Measurements from ENCODE around the gene ACTR3. TPM values are rescaled to one million over a fixed set of nuclear protein-coding genes. Genes with fewer than 3 reads are reported as not detected.
"Not testable (repeated sequence)": the region's sequence is repeated elsewhere in the genome, so short reads cannot be mapped to it uniquely, and the experiment has no call there.

ACTR3 gene
- 173 TPM for total RNA-seq

GRCh38 chr2:113889471-113890252 lies at the start of gene ACTR3:
ACTR3 (plus strand) TSS chr2:113890089; CDS start chr2:113890280, 191 bp downstream.
- intact Hi-C loops (cut with DNase I), result loop anchor here (10.0 kb wide), 1 partner anchor 125 kb away; no protein-coding TSS in a partner anchor
- peak; percentile 99 for DNase-seq (ENCODE audit: low spot score)
- peak; percentile 98 for ATAC-seq

- DNase-seq (ENCODE audit: low spot score) (no peak), ATAC-seq (no peak)
- intact Hi-C loops (cut with DNase I), result no loop called here
Observed at GRCh38 chr2:113840518-113840917, 49.4 kb upstream of the ACTR3 start.

- DNase-seq (ENCODE audit: low spot score) (no peak), ATAC-seq (no peak)
- intact Hi-C loops (cut with DNase I), result no loop called here
Observed at GRCh38 chr2:113842919-113843736, 46.8 kb upstream of the ACTR3 start.

GRCh38 chr2:113843737-113844050 lies 46.2 kb upstream of the ACTR3 start:
- ATAC-seq; intact Hi-C loops (cut with DNase I); DNase-seq (ENCODE audit: low spot score): not testable (repeated sequence)

GRCh38 chr2:113845261-113845660 lies 44.6 kb upstream of the ACTR3 start:
- DNase-seq (ENCODE audit: low spot score) (no peak), ATAC-seq (no peak)
- intact Hi-C loops (cut with DNase I), result no loop called here

GRCh38 chr2:113845796-113846195 lies 44.1 kb upstream of the ACTR3 start:
- DNase-seq (ENCODE audit: low spot score); ATAC-seq; intact Hi-C loops (cut with DNase I): not testable (repeated sequence)

- no peak for DNase-seq (ENCODE audit: low spot score)
- no peak for ATAC-seq
- intact Hi-C loops (cut with DNase I), result no loop called here
Observed at GRCh38 chr2:113846429-113846828, 43.5 kb upstream of the ACTR3 start.

GRCh38 chr2:113847144-113847543 lies 42.7 kb upstream of the ACTR3 start:
- ATAC-seq (peak; percentile 52), DNase-seq (ENCODE audit: low spot score) (no peak)
- intact Hi-C loops (cut with DNase I), result no loop called here

- intact Hi-C loops (cut with DNase I), result no loop called here
- no peak for DNase-seq (ENCODE audit: low spot score)
- no peak for ATAC-seq
Observed at GRCh38 chr2:113848758-113849415, 41.0 kb upstream of the ACTR3 start.

GRCh38 chr2:113850687-113851086 lies 39.2 kb upstream of the ACTR3 start:
- DNase-seq (ENCODE audit: low spot score) (no peak), ATAC-seq (no peak)
- intact Hi-C loops (cut with DNase I), result no loop called here

- DNase-seq (ENCODE audit: low spot score), result no peak
- intact Hi-C loops (cut with DNase I), result no loop called here
- no peak for ATAC-seq
Observed at GRCh38 chr2:113851640-113852039, 38.2 kb upstream of the ACTR3 start.

- intact Hi-C loops (cut with DNase I), result no loop called here
- DNase-seq (ENCODE audit: low spot score) (no peak), ATAC-seq (no peak)
Observed at GRCh38 chr2:113854208-113854607, 35.7 kb upstream of the ACTR3 start.

- DNase-seq (ENCODE audit: low spot score) (no peak), ATAC-seq (peak; percentile 38)
- intact Hi-C loops (cut with DNase I), result no loop called here
Observed at GRCh38 chr2:113854970-113855740, 34.7 kb upstream of the ACTR3 start.

GRCh38 chr2:113857464-113857863 lies 32.4 kb upstream of the ACTR3 start:
- no peak for ATAC-seq

GRCh38 chr2:113858764-113859163 lies 31.1 kb upstream of the ACTR3 start:
- DNase-seq (ENCODE audit: low spot score) (no peak), ATAC-seq (no peak)
- intact Hi-C loops (cut with DNase I), result no loop called here

More at GRCh38 chr2:113857464-113857863, 32.4 kb upstream of the ACTR3 start:
- DNase-seq (ENCODE audit: low spot score), result no peak
- intact Hi-C loops (cut with DNase I), result no loop called here

- intact Hi-C loops (cut with DNase I), result no loop called here
- ATAC-seq (no peak), DNase-seq (ENCODE audit: low spot score) (no peak)
Observed at GRCh38 chr2:113861740-113862139, 28.1 kb upstream of the ACTR3 start.

- DNase-seq (ENCODE audit: low spot score), result no peak
- intact Hi-C loops (cut with DNase I), result no loop called here
- no peak for ATAC-seq
Observed at GRCh38 chr2:113863144-113863543, 26.7 kb upstream of the ACTR3 start.

GRCh38 chr2:113867571-113867970 lies 22.3 kb upstream of the ACTR3 start:
- DNase-seq (ENCODE audit: low spot score) (no peak), ATAC-seq (no peak)
- intact Hi-C loops (cut with DNase I), result no loop called here

GRCh38 chr2:113869253-113869652 lies 20.6 kb upstream of the ACTR3 start:
- ATAC-seq (no peak), DNase-seq (ENCODE audit: low spot score) (no peak)
- intact Hi-C loops (cut with DNase I), result no loop called here

Data from sciatic nerve (tissue), 2 donors.